T-helper 2 cell (primary cell): ENCODE measurements around the gene SLIT3.

Source experiments
- DNase-seq, 5 experiments: peaks; one replicate each; pipeline versions ENCODE4 v3.0.0 to v3.0.0-alpha.2; 2012 to 2022

SLIT3 gene

GRCh38 chr5:169098331-169099121, 202.4 kb downstream of the SLIT3 start:
- DNase-seq: no peak

- DNase-seq: no peak
Observed at GRCh38 chr5:169097374-169098326, 203.3 kb downstream of the SLIT3 start.

GRCh38 chr5:169095976-169096375, 205.0 kb downstream of the SLIT3 start:
- DNase-seq: no peak

GRCh38 chr5:169095410-169095960, 205.5 kb downstream of the SLIT3 start:
- DNase-seq: no peak

- DNase-seq: no peak
Observed at GRCh38 chr5:169094586-169095409, 206.1 kb downstream of the SLIT3 start.

- no peak for DNase-seq
Observed at GRCh38 chr5:169091396-169091980, 209.5 kb downstream of the SLIT3 start.

GRCh38 chr5:169089343-169089742, 211.6 kb downstream of the SLIT3 start:
- DNase-seq: no peak

GRCh38 chr5:169088028-169088725, 212.8 kb downstream of the SLIT3 start:
- no peak for DNase-seq

- DNase-seq: no peak
Observed at GRCh38 chr5:169085636-169086035, 215.3 kb downstream of the SLIT3 start.

GRCh38 chr5:169085212-169085611, 215.7 kb downstream of the SLIT3 start:
- DNase-seq: no peak

GRCh38 chr5:169084775-169085174, 216.2 kb downstream of the SLIT3 start:
- DNase-seq: no peak

- DNase-seq: no peak
Observed at GRCh38 chr5:169083394-169084018, 217.4 kb downstream of the SLIT3 start.

- DNase-seq: no peak
Observed at GRCh38 chr5:169081000-169081724, 219.8 kb downstream of the SLIT3 start.

GRCh38 chr5:169080448-169080911, 220.5 kb downstream of the SLIT3 start:
- no peak for DNase-seq

GRCh38 chr5:169079697-169080096, 221.2 kb downstream of the SLIT3 start:
- no peak for DNase-seq

GRCh38 chr5:169074839-169075238, 226.1 kb downstream of the SLIT3 start:
- DNase-seq: no peak

- no peak for DNase-seq
Observed at GRCh38 chr5:169072233-169072632, 228.7 kb downstream of the SLIT3 start.

GRCh38 chr5:169070413-169070812, 230.5 kb downstream of the SLIT3 start:
- no peak for DNase-seq

GRCh38 chr5:169067751-169068173, 233.2 kb downstream of the SLIT3 start:
- no peak for DNase-seq

GRCh38 chr5:169065400-169065799, 235.5 kb downstream of the SLIT3 start:
- no peak for DNase-seq
